Tibial artery (tissue), 4 donors: ENCODE data around the gene UGGT2.
"Not testable (repeated sequence)": the region's sequence is repeated elsewhere in the genome, so short reads cannot be mapped to it uniquely, and the experiment has no call there.

Experiments used
- DNase-seq, 2 donors: peaks; one replicate each; pipeline ENCODE4 v3.0.0-alpha.2; 2019
- H3K27ac ChIP-seq, 2 donors: fragments of 200-600 bp; sonication (generic) in 1 of 2; 1 replicate in 1 of 2; 2 replicates in 1 of 2; pipeline ENCODE4 v1.5.1; 2018 to 2019; ENCODE audit warnings: mild to moderate bottlenecking in 1 of 2
- H3K27me3 ChIP-seq, 2 donors: fragments of 200-600 bp; sonication (generic) in 1 of 2; one replicate each; pipeline versions ENCODE4 v1.5.1 to v1.6.0; 2016 to 2019
- H3K36me3 ChIP-seq, 3 donors: fragments of 200-600 bp; sonication (generic) in 2 of 3; one replicate each; pipeline ENCODE4 v1.5.1; 2016 to 2019; ENCODE audit warnings: mild to moderate bottlenecking in 2 of 3
- H3K4me1 ChIP-seq, 4 donors: fragments of 200-600 bp; sonication (generic) in 2 of 4; 1 replicate in 3 of 4; 2 replicates in 1 of 4; pipeline ENCODE4 v1.5.1; 2016 to 2019
- H3K4me3 ChIP-seq, 2 donors: fragments of 200-600 bp; sonication (generic) in 1 of 2; 1 replicate in 1 of 2; 2 replicates in 1 of 2; pipeline ENCODE4 v1.5.1; 2018 to 2019; ENCODE audit warnings: mild to moderate bottlenecking in 2 of 2
- H3K9me3 ChIP-seq, 3 donors: fragments of 200-600 bp; sonication (generic) in 1 of 3; one replicate each; pipeline ENCODE4 v1.5.1; 2016 to 2019
- intact Hi-C: fragments of 100-400 bp; cut with DNase I; formaldehyde crosslinking; loops from one replicate; pipeline ENCODE4 v1.15.0; 2023; ENCODE audit warnings: low total_unique reads
- TF ChIP-seq, protein P1 (sequence below), 2 experiments: fragments of 200-600 bp in 1 of 2; fragments of 450-650 bp in 1 of 2; IDR thresholded peaks; one replicate each; pipeline ENCODE4 v1.5.1; 2017 to 2019; ENCODE audit warnings: antibody characterized with exemption in 2 of 2, mild to moderate bottlenecking in 1 of 2, moderate library complexity in 1 of 2

Gene UGGT2

DNA sequence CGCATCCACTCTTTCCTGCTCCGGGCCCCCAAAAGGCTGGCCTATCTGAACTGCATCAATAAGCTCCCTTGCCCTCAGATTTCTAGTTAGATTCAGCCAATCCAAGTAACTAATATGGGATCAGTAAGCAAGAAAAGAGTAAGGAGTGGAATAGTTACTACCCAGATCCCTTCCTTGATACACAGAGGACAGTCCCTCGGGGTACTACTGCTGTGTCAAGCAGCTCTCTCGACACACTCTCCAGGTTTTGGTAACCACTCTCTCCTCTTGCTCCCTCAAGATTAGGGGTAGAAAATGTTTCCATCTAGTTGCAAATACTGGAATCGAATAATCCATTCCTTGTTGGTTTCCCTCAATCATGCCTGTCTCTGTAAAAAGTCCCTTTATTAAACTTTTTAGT is 65.4 kb downstream of the UGGT2 start:
- Histone ChIP-seq H3K4me1 (no peaks in the 10 kb centered on the region), H3K4me3 (no peak overlapping the region), H3K27me3 (no peaks in the 10 kb centered on the region), H3K27ac (no peak overlapping the region), H3K9me3 (no peaks in the 10 kb centered on the region), H3K36me3 (peaks cover 0 to 7% (median 0%) of the 10 kb centered on the region in 3 donors)
- TF ChIP-seq, protein P1, sequence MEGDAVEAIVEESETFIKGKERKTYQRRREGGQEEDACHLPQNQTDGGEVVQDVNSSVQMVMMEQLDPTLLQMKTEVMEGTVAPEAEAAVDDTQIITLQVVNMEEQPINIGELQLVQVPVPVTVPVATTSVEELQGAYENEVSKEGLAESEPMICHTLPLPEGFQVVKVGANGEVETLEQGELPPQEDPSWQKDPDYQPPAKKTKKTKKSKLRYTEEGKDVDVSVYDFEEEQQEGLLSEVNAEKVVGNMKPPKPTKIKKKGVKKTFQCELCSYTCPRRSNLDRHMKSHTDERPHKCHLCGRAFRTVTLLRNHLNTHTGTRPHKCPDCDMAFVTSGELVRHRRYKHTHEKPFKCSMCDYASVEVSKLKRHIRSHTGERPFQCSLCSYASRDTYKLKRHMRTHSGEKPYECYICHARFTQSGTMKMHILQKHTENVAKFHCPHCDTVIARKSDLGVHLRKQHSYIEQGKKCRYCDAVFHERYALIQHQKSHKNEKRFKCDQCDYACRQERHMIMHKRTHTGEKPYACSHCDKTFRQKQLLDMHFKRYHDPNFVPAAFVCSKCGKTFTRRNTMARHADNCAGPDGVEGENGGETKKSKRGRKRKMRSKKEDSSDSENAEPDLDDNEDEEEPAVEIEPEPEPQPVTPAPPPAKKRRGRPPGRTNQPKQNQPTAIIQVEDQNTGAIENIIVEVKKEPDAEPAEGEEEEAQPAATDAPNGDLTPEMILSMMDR (IDR thresholded peaks at IDR 0.05), result no peak
- intact Hi-C loops, result no loop called here
- DNase-seq, result no peak

DNA sequence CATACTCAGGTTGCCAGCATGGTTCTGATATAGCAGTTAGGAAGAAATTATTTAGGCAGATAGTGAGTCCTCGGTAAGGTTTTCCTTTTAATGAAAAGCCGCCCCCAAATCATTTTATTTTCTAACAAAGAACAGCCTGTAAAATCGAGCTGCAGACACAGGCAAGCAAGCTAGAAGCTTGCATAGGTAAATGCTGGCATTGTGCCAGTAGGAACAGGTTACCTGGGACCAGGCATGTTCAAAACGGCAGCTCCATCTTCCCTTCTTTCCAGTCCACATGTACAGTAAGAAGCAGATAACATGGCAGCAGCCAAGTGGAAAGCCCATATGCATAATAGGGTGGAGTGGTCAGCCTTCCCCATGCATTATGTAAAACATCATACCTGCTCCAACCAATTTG is 71.1 kb downstream of the UGGT2 start:
- TF ChIP-seq, protein P1 (IDR thresholded peaks at IDR 0.05), result no peak
- Histone ChIP-seq H3K27ac (no peak overlapping the region), H3K9me3 (no peaks in the 10 kb centered on the region), H3K4me3 (no peak overlapping the region), H3K36me3 (peaks cover 0 to 10% (median 9%) of the 10 kb centered on the region in 3 donors), H3K27me3 (no peaks in the 10 kb centered on the region), H3K4me1 (no peaks in the 10 kb centered on the region)
- no peak for DNase-seq
- intact Hi-C loops, result no loop called here

DNA sequence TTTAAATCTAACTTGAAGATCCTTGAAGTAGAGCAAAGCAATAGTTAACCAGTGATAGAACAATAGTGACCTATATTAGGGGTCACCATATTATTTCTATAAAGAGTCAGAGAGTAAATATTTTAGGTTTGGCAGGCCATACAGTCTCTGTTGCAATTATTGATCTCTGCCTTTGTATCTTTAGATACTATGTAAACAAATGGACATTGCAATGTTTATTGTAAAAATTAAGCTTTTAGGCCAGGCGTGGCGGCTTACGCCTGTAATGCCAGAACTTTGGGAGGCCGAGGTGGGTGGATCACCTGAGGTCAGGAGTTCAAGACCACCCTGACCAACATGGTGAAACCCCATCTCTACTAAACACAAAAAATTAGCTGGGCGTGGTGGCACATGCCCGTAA is 80.5 kb downstream of the UGGT2 start:
- peaks cover 12 to 22% (median 14%) of the 10 kb centered on the region in 3 donors for H3K36me3 ChIP-seq
- intact Hi-C loops, H3K4me3 ChIP-seq, H3K9me3 ChIP-seq, H3K4me1 ChIP-seq, H3K27me3 ChIP-seq, H3K27ac ChIP-seq, DNase-seq: not testable (repeated sequence)

DNA sequence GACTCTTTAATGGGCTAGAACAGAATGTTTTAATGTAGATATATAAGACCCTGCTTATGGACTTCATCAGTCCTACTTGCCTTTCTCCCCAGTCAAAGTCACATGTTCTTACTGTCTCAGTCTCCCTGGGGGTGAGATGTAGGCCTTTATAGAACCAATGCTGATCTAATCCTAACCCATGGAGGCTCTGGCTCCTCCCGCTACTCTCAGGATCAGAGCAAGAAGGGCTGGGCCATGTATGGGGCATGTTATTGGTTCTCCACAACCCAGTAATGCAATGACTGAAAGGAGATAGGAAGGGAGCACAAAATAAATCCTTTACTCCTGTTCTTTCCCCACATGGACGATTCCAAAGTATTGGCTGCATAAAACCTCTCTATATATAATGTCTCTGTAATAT is 82.3 kb downstream of the UGGT2 start:
- Histone ChIP-seq H3K36me3 (peaks cover 14 to 25% (median 19%) of the 10 kb centered on the region in 3 donors), H3K27ac (no peak overlapping the region), H3K27me3 (no peaks in the 10 kb centered on the region), H3K4me1 (no peaks in the 10 kb centered on the region), H3K4me3 (no peak overlapping the region), H3K9me3 (peaks cover 0 to 4% (median 0%) of the 10 kb centered on the region in 3 donors)
- TF ChIP-seq, protein P1 (IDR thresholded peaks at IDR 0.05), result no peak
- intact Hi-C loops, result no loop called here
- no peak for DNase-seq

DNA sequence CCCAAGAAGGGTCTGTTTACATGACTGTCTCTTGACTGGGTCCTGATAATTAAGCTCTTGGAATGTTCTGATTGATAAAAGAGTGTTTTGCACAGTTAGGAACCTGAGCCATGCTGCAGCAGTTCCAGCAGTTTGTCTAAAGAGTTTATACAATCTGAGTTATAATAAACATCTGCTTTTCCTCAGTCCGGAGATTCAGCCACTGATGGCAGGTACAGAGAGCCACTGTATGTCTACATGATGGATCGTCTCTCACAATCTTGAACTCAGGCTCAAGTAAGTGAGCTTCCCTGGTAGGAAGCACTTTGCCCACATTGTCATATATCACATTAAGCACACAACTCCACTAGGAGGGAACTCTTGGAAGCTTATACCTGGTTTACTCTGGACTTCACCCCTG is 84.3 kb downstream of the UGGT2 start:
- peaks cover 14 to 25% (median 17%) of the 10 kb centered on the region in 3 donors for H3K36me3 ChIP-seq

DNA sequence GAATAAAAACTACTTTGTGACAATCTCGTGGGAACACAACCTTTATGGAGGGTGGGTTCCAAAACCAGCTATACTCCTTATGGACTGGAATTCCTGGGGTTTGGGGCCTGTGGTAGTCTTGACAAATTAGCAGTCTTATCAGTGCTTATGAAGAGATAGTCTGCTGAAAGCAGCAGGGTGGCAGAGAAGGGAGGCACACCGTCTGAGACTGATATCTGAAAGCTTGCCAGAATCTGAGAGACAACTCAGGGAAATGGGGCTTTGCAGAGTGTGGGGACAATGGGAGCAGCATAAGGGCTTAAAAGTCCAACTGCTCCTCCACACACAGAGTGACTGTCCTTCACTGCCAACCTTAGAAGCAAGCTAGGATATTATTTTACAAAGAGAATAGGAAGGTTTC is 95.9 kb downstream of the UGGT2 start:
- H3K4me1 ChIP-seq, result no peaks in the 10 kb centered on the region
- intact Hi-C loops, result no loop called here
- H3K36me3 ChIP-seq, result peaks cover 11 to 49% (median 29%) of the 10 kb centered on the region in 3 donors
- no peaks in the 10 kb centered on the region for H3K27me3 ChIP-seq
- no peak overlapping the region for H3K27ac ChIP-seq
- peaks cover 0 to 25% (median 4%) of the 10 kb centered on the region in 3 donors for H3K9me3 ChIP-seq
- H3K4me3 ChIP-seq, result no peak overlapping the region
- no peak for DNase-seq
- TF ChIP-seq, protein P1 (IDR thresholded peaks at IDR 0.05), result no peak

More for the DNA sequence above, 84.3 kb downstream of the UGGT2 start:
- no peak overlapping the region for H3K27ac ChIP-seq
- no peaks in the 10 kb centered on the region for H3K27me3 ChIP-seq
- no peak for DNase-seq
- no peak overlapping the region for H3K4me3 ChIP-seq
- intact Hi-C loops, result no loop called here
- H3K9me3 ChIP-seq, result peaks cover 0 to 10% (median 0%) of the 10 kb centered on the region in 3 donors
- H3K4me1 ChIP-seq, result no peaks in the 10 kb centered on the region
- TF ChIP-seq, protein P1 (IDR thresholded peaks at IDR 0.05), result no peak
